ENCODE results near the gene ITGA1.
"Not testable (repeated sequence)": the region's sequence is repeated elsewhere in the genome, so short reads cannot be mapped to it uniquely, and the experiment has no call there.

Gene ITGA1

GRCh38 chr5:52799983-52800393, 12.3 kb downstream of the ITGA1 start:
- in situ Hi-C loops (cut with HindIII; ENCODE audit: low sequenced_read_pairs): no loop called here

GRCh38 chr5:52800394-52801213, 12.9 kb downstream of the ITGA1 start:
- in situ Hi-C loops (cut with HindIII; ENCODE audit: low sequenced_read_pairs): no loop called here

- in situ Hi-C loops (cut with HindIII; ENCODE audit: low sequenced_read_pairs): no loop called here
Observed at GRCh38 chr5:52801329-52801728, 13.6 kb downstream of the ITGA1 start.

- in situ Hi-C loops (cut with HindIII; ENCODE audit: low sequenced_read_pairs): no loop called here
Observed at GRCh38 chr5:52802272-52802973, 14.7 kb downstream of the ITGA1 start.

GRCh38 chr5:52802974-52803336, 15.2 kb downstream of the ITGA1 start:
- in situ Hi-C loops (cut with HindIII; ENCODE audit: low sequenced_read_pairs): no loop called here

GRCh38 chr5:52804387-52804791, 16.7 kb downstream of the ITGA1 start:
- in situ Hi-C loops (cut with HindIII; ENCODE audit: low sequenced_read_pairs): no loop called here

- in situ Hi-C loops (cut with HindIII; ENCODE audit: low sequenced_read_pairs): no loop called here
Observed at GRCh38 chr5:52804981-52805380, 17.3 kb downstream of the ITGA1 start.

GRCh38 chr5:52805615-52806014, 17.9 kb downstream of the ITGA1 start:
- in situ Hi-C loops (cut with HindIII; ENCODE audit: low sequenced_read_pairs): no loop called here

- in situ Hi-C loops (cut with HindIII; ENCODE audit: low sequenced_read_pairs): no loop called here
Observed at GRCh38 chr5:52807037-52807436, 19.3 kb downstream of the ITGA1 start.

- in situ Hi-C loops (cut with HindIII; ENCODE audit: low sequenced_read_pairs): no loop called here
Observed at GRCh38 chr5:52807723-52808122, 20.0 kb downstream of the ITGA1 start.

GRCh38 chr5:52808316-52808901, 20.7 kb downstream of the ITGA1 start:
- in situ Hi-C loops (cut with HindIII; ENCODE audit: low sequenced_read_pairs): no loop called here

GRCh38 chr5:52809884-52810283, 22.2 kb downstream of the ITGA1 start:
- in situ Hi-C loops (cut with HindIII; ENCODE audit: low sequenced_read_pairs): loop anchor here (5.0 kb wide), 1 partner anchor 83 kb away; no protein-coding TSS in a partner anchor

GRCh38 chr5:52810426-52810825, 22.7 kb downstream of the ITGA1 start:
- in situ Hi-C loops (cut with HindIII; ENCODE audit: low sequenced_read_pairs): loop anchor here (5.0 kb wide), 1 partner anchor 83 kb away; no protein-coding TSS in a partner anchor

GRCh38 chr5:52811067-52811749, 23.5 kb downstream of the ITGA1 start:
- in situ Hi-C loops (cut with HindIII; ENCODE audit: low sequenced_read_pairs): loop anchor here (5.0 kb wide), 1 partner anchor 84 kb away; no protein-coding TSS in a partner anchor

- in situ Hi-C loops (cut with HindIII; ENCODE audit: low sequenced_read_pairs): loop anchor here (5.0 kb wide), 1 partner anchor 87 kb away; no protein-coding TSS in a partner anchor
Observed at GRCh38 chr5:52814352-52815148, 26.8 kb downstream of the ITGA1 start.

- in situ Hi-C loops (cut with HindIII; ENCODE audit: low sequenced_read_pairs): no loop called here
Observed at GRCh38 chr5:52817818-52818217, 30.1 kb downstream of the ITGA1 start.

- in situ Hi-C loops (cut with HindIII; ENCODE audit: low sequenced_read_pairs): no loop called here
Observed at GRCh38 chr5:52818360-52818759, 30.6 kb downstream of the ITGA1 start.

GRCh38 chr5:52818807-52819206, 31.1 kb downstream of the ITGA1 start:
- in situ Hi-C loops (cut with HindIII; ENCODE audit: low sequenced_read_pairs): not testable (repeated sequence)

- in situ Hi-C loops (cut with HindIII; ENCODE audit: low sequenced_read_pairs): no loop called here
Observed at GRCh38 chr5:52821901-52822300, 34.2 kb downstream of the ITGA1 start.

GRCh38 chr5:52822437-52822836, 34.7 kb downstream of the ITGA1 start:
- in situ Hi-C loops (cut with HindIII; ENCODE audit: low sequenced_read_pairs): no loop called here

Data from endothelial cell of hepatic sinusoid (primary cell).